Raji (cell line): Measurements from ENCODE around the gene MYO3B.

Experiments
- POLR2A ChIP-seq: IDR thresholded peaks from 2 replicates; pipeline ENCODE4 v1.6.1; 2011; ENCODE audit warnings: low read depth, low read length, control low read depth; ENCODE audit not compliant: insufficient read depth

Gene MYO3B

DNA sequence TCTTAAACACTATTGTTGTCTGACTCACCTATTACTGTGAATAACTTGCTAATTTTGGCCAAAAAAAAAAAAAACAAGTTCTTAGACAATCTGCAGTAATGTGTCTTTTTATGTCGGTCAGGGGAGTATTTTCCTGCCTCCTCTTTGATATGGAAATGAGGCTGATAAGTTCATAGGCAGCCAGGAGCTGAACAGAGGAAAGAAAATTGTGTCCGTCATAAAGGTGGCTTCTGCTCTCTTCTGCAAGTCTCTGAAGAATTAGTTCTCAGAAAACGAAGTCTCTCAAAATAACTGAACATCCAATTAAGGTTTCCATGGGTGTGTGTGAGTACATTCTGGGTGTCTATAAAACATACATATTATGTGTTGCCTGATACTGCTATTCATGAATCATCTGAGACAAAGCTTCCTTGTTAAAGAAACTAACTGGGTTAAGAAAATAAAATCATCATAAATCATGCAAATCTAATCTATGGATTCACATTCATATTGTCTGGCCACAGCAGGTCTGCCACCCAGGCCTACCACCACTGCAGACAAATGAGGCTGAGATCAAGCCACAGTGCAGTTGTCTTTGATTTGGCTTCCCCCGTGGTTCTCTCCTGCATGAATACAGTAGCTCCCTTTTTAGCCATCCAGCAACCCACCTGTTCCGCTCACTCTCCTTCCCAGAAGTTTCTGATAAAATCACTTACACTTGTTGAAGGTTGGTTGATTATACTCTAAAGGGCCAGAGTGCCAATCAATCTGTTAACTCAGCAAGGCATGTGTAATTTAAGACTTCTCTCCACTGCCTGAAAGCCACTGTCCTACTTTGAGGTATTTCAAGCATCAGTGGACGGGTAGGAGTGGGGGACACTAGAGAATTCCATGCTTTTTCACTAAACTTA lies 517.8 kb downstream of the MYO3B start:
- TF ChIP-seq POLR2A: no peak

GRCh38 chr2:170696948-170697347 lies 519.0 kb downstream of the MYO3B start:
- no peak for TF ChIP-seq POLR2A

DNA sequence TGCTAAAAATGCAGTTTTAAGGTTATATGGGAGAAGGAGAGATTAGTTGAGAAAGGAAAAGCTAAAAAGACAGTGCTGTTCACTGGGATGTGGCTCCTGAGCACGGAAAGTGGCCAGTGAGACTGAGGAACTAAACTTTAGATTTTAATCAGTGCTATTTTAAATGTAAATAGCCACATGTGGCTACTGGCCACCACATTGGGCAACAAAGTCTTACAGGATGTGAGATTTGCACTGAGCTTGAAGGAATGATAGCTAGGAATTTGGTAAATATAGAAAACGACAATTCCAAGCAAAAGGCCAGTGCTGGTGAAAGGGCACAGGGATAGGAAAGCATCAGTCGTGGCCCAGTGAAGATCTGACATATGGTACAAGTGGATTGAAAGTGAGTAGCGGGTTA lies 523.1 kb downstream of the MYO3B start:
- TF ChIP-seq POLR2A: no peak

GRCh38 chr2:170703776-170704476 lies 526.0 kb downstream of the MYO3B start:
- no peak for TF ChIP-seq POLR2A
